RWPE2 (cell line): ENCODE results near the gene RAB24.
A peak's percentile ranks its signal among the peaks of the same experiment; 100 is the strongest.
"Not testable (repeated sequence)": the region's sequence is repeated elsewhere in the genome, so short reads cannot be mapped to it uniquely, and the experiment has no call there.

Experiments used
- ATAC-seq: fragments of 200-7000 bp; cut with Tn5 transposase; 3 replicates; pipeline ENCODE4 v1.9.1; 2021; ENCODE audit warnings: low read depth
- DNase-seq: peaks from one replicate; pipeline ENCODE4 v3.0.0-alpha.2; 2020; ENCODE audit warnings: low spot score
- H3K27ac ChIP-seq: fragments of 450-650 bp; 2 replicates; pipeline ENCODE4 v1.5.1; 2017; ENCODE audit warnings: mild to moderate bottlenecking; ENCODE audit not compliant: poor library complexity, severe bottlenecking
- H3K27me3 ChIP-seq: fragments of 250-450 bp; sonication (Bioruptor Pico); 2 replicates; pipeline ENCODE4 v1.5.1; 2021; ENCODE audit warnings: mild to moderate bottlenecking, moderate library complexity; ENCODE audit not compliant: insufficient read depth, poor library complexity, severe bottlenecking
- H3K36me3 ChIP-seq: fragments of 250-450 bp; sonication (Bioruptor Pico); 2 replicates; pipeline ENCODE4 v1.5.1; 2020; ENCODE audit warnings: low read depth, mild to moderate bottlenecking, moderate library complexity
- H3K4me1 ChIP-seq: fragments of 250-450 bp; sonication (Bioruptor Pico); 2 replicates; pipeline ENCODE4 v1.5.1; 2021; ENCODE audit warnings: mild to moderate bottlenecking, moderate library complexity; ENCODE audit not compliant: insufficient read depth, poor library complexity, severe bottlenecking
- H3K4me3 ChIP-seq: fragments of 250-450 bp; sonication (Bioruptor Pico); 2 replicates; pipeline ENCODE4 v1.5.1; 2021; ENCODE audit warnings: mild to moderate bottlenecking, moderate library complexity; ENCODE audit not compliant: severe bottlenecking
- H3K9me3 ChIP-seq: fragments of 250-450 bp; sonication (Bioruptor Pico); 2 replicates; pipeline ENCODE4 v1.5.1; 2021; ENCODE audit warnings: mild to moderate bottlenecking, moderate library complexity; ENCODE audit not compliant: severe bottlenecking
- TF ChIP-seq, protein P1 (sequence below): fragments of 450-650 bp; IDR thresholded peaks from one replicate; pipeline ENCODE4 v1.5.1; 2017; ENCODE audit warnings: mild to moderate bottlenecking, moderate library complexity; ENCODE audit not compliant: poor library complexity, severe bottlenecking

Gene RAB24

DNA sequence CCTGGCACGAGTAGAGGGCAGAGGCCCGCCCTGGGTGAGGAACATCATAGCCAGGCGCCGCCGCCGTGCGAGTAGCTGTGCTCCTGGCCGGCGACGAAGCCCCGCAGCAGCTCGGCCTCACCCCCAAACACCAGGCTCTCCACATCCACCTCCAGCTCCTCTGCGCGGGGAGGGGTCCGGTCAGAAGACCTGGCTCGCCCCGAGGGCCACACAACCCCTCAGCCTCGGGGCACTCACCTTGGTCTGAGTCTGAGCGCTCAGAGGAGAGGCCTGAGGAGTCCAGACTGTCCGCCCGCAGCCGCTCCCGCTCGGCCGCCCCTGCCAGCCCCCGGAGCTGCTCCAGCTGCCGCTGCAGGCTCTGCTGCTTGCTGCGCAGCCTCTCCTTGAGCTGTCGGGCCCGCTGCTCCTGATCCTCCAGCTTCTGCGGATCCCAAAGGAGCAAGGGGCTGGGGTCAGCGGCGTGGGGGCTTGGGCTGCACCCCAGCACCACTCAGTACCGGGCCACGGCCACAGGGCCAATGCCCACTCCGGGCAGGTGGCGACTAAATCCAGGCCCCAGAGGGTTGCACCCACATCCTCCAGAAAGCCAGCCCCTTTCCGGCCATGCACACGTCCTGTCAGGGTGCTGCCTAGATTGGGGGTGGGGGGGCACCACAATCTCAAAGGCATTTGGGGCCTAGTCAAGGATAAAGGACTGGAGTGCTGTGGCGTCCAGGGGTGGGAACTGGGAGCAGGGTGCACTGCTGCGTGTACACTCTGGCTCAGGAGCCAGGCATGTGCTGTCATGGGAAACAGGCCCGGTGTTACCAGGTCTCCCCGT lies 4.2 kb upstream of the RAB24 start:
- Histone ChIP-seq H3K36me3 (peaks cover 43% of the 10 kb centered on the region), H3K27me3 (no peaks in the 10 kb centered on the region), H3K4me3 (no peak overlapping the region), H3K27ac (no peak overlapping the region), H3K9me3 (no peaks in the 10 kb centered on the region), H3K4me1 (peaks cover under 1% of the 10 kb centered on the region)
- no peak for DNase-seq
- TF ChIP-seq, protein P1, sequence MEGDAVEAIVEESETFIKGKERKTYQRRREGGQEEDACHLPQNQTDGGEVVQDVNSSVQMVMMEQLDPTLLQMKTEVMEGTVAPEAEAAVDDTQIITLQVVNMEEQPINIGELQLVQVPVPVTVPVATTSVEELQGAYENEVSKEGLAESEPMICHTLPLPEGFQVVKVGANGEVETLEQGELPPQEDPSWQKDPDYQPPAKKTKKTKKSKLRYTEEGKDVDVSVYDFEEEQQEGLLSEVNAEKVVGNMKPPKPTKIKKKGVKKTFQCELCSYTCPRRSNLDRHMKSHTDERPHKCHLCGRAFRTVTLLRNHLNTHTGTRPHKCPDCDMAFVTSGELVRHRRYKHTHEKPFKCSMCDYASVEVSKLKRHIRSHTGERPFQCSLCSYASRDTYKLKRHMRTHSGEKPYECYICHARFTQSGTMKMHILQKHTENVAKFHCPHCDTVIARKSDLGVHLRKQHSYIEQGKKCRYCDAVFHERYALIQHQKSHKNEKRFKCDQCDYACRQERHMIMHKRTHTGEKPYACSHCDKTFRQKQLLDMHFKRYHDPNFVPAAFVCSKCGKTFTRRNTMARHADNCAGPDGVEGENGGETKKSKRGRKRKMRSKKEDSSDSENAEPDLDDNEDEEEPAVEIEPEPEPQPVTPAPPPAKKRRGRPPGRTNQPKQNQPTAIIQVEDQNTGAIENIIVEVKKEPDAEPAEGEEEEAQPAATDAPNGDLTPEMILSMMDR: no peak
- ATAC-seq: no peak

DNA sequence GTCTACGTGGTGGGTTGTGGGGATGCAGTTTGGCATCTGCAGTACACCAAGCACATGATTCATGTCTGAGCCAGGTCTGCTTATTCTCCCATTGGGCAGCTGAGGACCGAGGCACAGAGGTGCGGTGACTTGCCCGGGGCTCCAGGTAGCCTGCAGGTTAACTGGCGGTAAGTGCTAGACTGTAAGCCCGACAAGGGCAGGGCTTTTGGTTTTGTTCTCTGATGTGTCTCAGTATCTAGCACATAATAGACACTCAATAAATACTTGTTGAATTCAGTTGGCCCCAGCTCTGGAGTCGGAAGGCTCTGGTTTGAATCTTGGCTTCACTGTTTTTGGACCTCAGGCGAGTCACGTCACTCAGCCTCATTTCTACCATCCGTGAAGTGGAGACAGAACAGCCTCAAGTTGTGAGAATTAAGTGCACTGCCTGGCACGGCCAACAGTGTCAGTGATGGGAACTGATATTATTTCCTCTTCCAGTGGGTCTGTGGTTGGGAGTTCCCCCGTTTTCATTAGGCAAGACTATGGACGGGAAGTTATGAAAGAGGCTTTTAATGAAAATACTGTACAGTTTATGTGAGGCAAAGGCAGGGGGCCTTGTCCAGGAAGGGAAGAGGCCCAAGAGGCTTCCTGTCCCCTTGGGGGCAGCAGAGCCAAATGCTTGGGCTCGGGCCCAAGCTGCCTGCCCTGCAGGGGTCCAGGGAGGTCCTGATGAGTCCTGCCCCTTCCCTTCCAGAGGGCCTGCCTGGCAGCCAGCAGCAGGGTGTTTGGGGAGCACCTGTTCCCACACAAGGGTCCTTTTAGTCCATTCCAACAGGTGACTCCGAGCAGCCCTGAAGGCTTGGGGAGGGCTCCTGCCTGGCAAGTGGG lies 3.4 kb upstream of the RAB24 start:
- H3K36me3 ChIP-seq: peaks cover 43% of the 10 kb centered on the region
- H3K4me1 ChIP-seq: peaks cover 9% of the 10 kb centered on the region
- no peak overlapping the region for H3K27ac ChIP-seq
- H3K27me3 ChIP-seq: no peaks in the 10 kb centered on the region
- H3K9me3 ChIP-seq: no peaks in the 10 kb centered on the region
- ATAC-seq (no peak), DNase-seq (no peak)
- TF ChIP-seq, protein P1: no peak
- H3K4me3 ChIP-seq: no peak overlapping the region

DNA sequence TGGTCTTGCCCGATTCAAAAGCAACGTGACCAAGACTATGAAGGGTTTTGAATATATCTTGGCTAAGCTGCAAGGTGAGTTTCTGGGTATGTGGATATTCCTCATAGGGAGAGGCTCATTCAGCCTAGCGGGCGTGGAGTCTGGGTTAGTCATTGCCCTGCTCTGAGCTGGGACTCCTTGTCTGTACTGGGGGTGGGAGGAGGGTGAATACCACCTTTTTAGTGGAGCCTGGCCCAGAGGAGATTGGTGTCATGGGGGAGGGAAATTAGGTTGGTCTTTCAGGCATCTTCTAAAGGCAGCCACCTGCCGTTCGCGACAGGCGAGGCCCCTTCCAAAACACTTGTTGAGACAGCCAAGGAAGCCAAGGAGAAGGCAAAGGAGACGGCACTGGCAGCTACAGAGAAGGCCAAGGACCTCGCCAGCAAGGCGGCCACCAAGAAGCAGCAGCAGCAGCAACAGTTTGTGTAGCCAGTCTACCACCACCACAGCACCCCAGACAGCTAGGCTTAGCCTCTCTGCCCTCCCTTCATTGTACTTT lies 2.7 kb upstream of the RAB24 start:
- Histone ChIP-seq H3K4me1 (peaks cover 16% of the 10 kb centered on the region), H3K27ac (peak overlapping the region; percentile 75), H3K36me3 (peaks cover 43% of the 10 kb centered on the region)
- ATAC-seq, H3K4me3 ChIP-seq, H3K9me3 ChIP-seq, H3K27me3 ChIP-seq, DNase-seq: not testable (repeated sequence)

DNA sequence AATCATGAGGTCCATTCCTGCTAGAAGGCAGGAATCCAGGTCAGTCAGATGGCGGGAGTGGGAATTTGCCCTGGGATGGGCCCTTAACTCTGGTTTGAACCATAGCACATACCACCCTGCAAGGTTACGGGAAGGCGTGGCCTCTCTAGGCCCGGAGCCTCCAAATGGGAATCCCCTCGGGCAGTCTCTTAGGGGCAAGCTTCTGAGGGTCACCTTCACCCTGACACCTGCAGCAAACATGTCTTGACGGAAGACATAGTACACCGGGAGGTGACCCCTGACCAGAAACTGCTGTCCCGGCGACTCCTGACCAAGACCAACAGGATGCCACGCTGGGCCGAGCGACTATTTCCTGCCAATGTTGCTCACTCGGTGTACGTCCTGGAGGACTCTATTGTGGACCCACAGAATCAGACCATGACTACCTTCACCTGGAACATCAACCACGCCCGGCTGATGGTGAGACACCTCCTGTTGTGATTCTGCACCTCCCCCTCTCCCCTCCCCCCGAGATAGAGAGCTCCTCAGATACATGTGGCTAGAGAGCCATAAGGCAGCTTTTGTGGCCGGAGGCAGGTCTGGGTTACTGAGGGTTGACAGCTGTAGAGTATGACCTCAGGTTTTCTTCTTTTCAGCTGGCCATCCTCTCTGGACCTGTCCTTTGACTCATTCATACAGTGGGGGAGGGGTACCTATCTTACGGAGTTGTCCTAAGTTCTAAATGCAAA lies 1.0 kb upstream of the RAB24 start:
- H3K27ac ChIP-seq: peak overlapping the region; percentile 75
- peaks cover 28% of the 10 kb centered on the region for H3K4me1 ChIP-seq

More for the DNA sequence above, 1.0 kb upstream of the RAB24 start:
- TF ChIP-seq, protein P1: no peak
- ATAC-seq: no peak
- Histone ChIP-seq H3K4me3 (peak overlapping the region; percentile 83), H3K27me3 (no peaks in the 10 kb centered on the region), H3K9me3 (no peaks in the 10 kb centered on the region), H3K36me3 (peaks cover 41% of the 10 kb centered on the region)
- no peak for DNase-seq
